RPMI7951 (cell line): ENCODE data around the gene HMGXB4. TPM values are rescaled to one million over a fixed set of nuclear protein-coding genes. Genes with fewer than 3 reads are reported as not detected.

ENCODE experiments used
- DNase-seq: peaks from one replicate; pipeline ENCODE4 v3.0.0-alpha.2; 2012; ENCODE audit warnings: low read depth
- total RNA-seq: library from RNA; depleted of rRNA; stranded (reverse); fragments of >200 nt; shearing (Covaris generic); gene quantifications from 2 replicates; pipeline ENCODE4 v1.2.3, GENCODE V29; 2014

The HMGXB4 gene
- total RNA-seq, 1 experiment from 2014 or later: 16.7 TPM

GRCh38 chr22:35257002-35257320, 332 bp upstream of the HMGXB4 start:
- DNase-seq: no peak

- peak; percentile 29 for DNase-seq
Measured at GRCh38 chr22:35258191-35258988, 1.1 kb downstream of the HMGXB4 start.

GRCh38 chr22:35264986-35265385, 7.7 kb downstream of the HMGXB4 start:
- DNase-seq: no peak

DNA sequence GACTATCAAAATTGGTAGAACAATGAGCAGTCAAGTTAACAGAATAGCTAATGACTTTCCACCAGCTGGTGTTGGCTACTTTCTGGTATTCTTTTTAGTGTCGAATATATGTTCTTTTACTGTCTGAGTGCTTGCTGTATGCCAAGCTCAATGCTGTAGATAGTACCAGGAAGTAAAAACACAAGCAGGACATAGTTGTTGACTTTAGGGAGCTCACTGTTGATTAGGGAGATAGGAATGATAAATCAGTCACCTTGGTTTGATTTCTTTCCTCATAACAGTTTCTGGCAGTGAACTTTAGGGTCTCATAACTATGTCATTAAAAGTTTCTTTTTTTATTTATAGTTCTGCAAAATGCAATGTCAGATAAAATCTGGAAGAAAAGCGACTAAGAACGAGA, 9.0 kb downstream of the HMGXB4 start:
- DNase-seq: no peak

DNA sequence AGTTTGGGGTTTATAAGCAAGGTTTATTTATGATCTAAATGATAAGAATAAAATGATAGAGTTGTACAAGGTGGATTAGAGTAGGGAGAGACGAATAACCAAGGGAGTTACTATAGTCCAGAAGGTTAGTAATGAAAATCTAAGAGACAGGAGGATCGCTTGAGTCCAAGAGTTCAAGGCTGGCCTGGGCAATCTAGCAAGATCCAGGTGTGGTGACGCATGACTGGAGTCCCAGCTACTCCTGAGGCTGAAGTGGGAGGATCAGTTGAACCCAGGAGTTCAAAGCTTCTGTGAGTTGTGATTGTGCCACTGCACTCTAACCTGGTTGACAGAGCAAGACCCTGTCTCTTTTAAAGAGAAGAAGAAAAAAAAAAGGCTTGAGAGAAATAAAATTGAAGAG, 12.3 kb downstream of the HMGXB4 start:
- DNase-seq: no peak

DNA sequence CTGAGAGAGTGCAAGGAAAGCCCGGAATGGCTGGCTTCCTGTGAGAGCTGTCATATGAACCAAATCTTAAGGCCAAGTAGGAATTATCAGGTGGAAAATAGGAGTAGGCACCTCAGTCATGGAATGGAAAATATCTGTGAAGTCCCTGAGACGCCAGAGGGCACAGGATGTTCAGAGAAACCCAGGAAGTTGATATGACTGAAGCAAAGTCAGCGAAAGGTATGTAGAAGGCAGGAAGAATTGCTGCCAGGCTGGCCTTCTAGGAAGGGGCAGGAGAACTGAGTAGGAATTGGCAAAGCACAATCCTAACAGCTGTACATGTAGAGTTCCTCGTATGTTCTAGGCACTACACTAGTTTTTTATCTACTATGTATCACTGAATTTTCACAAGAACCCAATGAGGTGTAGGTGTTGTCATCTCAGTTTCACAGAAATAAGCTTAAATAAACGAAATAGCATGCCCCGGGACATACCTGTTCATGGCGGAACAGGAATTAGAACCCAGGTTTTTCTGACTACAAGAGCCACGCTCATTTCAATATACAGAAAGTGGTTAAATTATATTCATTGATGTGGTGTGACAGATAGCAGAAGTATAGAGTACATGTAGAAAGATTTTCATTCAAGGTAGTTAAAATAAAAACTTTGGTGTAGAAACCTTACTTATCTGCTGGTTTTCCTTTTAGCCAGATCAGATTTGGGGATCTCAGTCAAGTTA, 17.0 kb downstream of the HMGXB4 start:
- DNase-seq: no peak

DNA sequence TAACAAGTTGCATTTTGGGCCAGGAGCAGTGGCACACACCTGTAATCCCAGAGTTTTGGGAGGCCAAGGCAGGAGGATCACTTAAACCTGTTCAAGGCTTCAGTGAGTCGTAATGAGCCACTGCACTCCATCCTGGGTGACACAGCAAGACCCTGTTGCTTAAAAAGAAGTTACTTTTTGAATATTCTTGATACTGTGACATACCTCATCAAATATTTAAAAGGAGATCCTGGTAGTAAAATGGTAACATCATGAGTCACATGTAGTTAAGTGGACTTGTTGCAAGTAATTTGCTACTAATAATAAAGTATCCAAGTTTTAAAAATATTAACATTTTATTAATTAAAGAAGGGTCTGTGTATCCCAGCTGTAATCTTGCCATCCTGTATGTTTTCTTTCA, 18.3 kb downstream of the HMGXB4 start:
- no peak for DNase-seq

- no peak for DNase-seq
Measured at GRCh38 chr22:35276019-35276418, 18.7 kb downstream of the HMGXB4 start.

GRCh38 chr22:35288116-35288515, 30.8 kb downstream of the HMGXB4 start:
- no peak for DNase-seq

DNA sequence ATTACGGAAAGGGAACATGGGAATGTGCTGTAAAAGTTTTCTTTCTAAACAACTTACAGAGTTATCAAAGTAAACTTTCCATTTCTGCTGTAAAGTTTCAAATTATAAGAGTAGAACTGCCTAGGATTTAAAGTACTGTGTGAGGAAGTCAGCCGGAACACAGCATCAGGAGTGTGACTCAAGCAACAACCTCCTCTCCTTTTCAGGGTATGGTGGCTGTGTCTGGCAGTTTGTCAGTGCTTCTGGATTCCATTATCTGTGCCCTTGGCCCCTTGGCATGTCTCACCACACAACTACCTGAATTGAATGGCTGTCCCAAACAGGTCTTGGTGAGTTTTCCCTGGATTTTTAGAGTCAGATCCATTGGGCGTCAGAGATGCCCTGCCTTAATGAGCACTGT, 35.5 kb downstream of the HMGXB4 start:
- no peak for DNase-seq

DNA sequence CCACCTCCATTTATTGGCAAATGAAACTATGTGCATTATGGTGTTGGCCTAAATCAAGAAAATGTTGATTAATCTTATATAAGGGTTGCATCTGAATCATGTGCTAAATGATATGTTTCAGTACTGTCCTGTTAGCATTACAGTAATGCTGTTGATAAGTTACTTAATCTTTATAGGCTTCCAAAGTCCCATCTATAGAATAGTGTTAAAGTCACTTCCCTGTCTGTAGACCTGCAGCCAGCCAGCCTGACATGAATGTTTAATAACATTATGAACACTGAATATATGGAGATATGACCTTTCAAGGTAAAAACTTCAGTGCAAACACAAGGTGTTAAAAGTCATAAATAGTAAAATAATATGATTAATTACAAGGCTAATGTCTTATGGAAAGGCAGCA, 38.8 kb downstream of the HMGXB4 start:
- DNase-seq: no peak

GRCh38 chr22:35299217-35299672, 42.0 kb downstream of the HMGXB4 start:
- DNase-seq: peak; percentile 17

DNA sequence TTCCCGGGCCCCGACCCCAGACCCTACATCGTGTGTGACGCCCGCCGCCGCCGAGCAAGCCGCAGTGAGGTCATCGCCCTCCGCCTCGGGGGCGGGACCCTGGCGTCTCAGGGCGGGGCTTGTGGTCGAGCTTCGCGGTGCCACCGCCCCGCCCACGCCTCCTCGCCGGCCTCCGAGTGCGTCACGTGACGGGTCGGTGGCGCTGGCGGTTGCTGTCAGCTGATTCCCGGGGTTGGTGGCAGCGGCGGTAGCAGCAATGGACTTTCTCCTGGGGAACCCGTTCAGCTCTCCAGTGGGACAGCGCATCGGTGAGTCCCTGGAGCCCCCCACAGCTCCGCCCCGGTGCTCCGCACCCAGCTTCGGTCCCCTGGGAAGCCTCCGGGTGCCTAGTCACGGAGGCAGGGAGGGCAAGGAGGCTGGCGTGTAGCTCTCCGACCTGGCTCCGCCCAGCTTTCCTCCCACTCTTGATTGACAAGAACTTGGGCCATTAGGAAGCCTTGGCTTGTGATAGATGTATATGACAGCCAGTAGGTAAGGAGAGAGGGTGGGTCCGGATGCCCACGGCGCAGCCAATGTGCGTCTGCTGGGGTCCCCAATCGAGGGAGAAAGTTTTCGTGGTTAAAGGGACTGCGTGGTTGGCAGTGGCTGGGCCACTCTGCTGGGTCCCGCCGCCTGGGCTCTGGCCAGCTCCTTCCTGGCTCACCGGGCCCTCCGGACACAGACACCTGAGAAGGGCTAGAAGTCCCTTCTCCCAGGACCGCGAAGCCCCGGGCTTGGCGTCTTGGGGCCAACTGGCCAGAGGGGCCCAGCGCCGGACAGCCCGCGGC, 42.6 kb downstream of the HMGXB4 start, which contains the start of gene TOM1:
TOM1 (plus strand) TSS at position 222 of the 827 bp plus-strand sequence; CDS start at position 257, 35 bp downstream.
- DNase-seq: peak; percentile 98

GRCh38 chr22:35301372-35301874, 44.1 kb downstream of the HMGXB4 start:
- DNase-seq: peak; percentile 83

- DNase-seq: no peak
Measured at GRCh38 chr22:35303029-35303624, 45.8 kb downstream of the HMGXB4 start.

DNA sequence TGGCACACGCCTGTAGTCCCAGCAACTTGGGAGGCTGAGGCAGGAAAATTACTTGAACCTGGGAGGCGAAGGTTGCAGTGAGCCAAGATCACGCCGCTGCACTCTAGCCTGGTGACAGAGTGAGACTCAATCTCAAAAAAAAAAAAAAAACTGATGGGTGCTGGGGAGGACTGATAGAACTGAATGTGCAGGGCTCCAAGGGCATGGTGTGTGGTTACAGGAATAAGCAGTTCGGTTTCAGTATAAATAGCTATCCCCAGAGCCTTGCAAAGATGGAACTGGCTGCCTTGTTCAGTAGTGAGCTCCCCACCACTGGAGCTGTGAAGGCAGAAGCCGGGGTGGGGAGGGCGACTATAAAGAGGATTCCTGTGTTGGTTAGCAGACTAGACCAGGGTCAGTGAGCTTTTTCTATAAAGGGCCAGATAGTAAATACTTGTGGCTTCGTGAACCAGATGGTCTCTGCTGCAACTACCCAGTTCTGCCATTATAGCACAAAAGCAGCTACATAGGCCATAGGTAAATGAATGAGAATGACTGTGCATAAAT, 48.3 kb downstream of the HMGXB4 start:
- no peak for DNase-seq

DNA sequence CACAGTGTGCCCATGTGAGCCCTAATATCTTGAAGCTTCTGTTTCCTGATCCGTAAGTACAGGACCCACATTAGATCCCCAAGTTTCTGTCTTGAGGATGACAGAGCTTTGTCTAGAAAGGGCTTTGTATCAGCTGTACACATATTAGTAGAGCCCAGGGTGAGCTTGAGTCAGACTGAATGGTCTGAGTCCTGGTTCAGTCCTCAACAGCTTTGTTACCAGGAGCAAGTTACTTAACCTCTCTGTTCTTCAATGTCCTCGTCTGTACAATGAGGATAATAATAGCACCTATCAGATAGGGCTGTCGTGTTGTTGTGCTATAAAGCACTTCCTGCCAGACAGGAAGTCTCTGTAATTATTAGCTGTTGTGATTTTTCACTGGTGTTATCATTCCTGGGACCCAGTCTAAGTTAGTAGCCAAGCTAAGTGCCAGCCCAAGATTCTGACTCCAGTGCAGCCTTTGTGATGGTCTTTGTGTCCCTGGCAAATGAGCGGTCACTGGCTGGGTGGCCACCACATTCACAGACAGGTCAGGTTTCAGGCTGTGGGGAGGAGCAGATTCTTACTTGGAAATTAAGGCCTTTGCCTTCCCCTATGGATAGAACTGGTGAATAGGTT, 49.2 kb downstream of the HMGXB4 start:
- DNase-seq: no peak

- DNase-seq: no peak
Measured at GRCh38 chr22:35307372-35307771, 50.1 kb downstream of the HMGXB4 start.

GRCh38 chr22:35307892-35308291, 50.6 kb downstream of the HMGXB4 start:
- no peak for DNase-seq

- DNase-seq: no peak
Measured at GRCh38 chr22:35308480-35309021, 51.3 kb downstream of the HMGXB4 start.
